Omental fat pad (tissue), 4 donors: ENCODE data around the gene RNF167. TPM values are rescaled to one million over a fixed set of nuclear protein-coding genes. Genes with fewer than 3 reads are reported as not detected.

Experiments
- ATAC-seq: fragments of 150-250 bp; one replicate; pipeline ENCODE4 v1.9.1; 2016; ENCODE audit warnings: mild to moderate bottlenecking, moderate library complexity; ENCODE audit not compliant: low FRiP score
- DNase-seq: peaks from one replicate; pipeline ENCODE4 v3.0.0-alpha.2; 2019; ENCODE audit warnings: low spot score
- total RNA-seq, 4 donors: library from RNA; depleted of rRNA; stranded (reverse); fragments of >200 nt; gene quantifications; one replicate each; pipeline ENCODE4 v1.1.0, GENCODE V29; 2016
- TF ChIP-seq, protein P1 (sequence below), 3 donors: fragments of 450-650 bp; IDR thresholded peaks; one replicate each; pipeline ENCODE4 v1.5.1; 2016 to 2017; ENCODE audit warnings: antibody characterized with exemption in 3 of 3, mild to moderate bottlenecking in 3 of 3, moderate library complexity in 2 of 3

The RNF167 gene
- total RNA-seq, 4 donors from 2014 or later, result 24.5 to 34.4 (median 32.0) TPM

DNA sequence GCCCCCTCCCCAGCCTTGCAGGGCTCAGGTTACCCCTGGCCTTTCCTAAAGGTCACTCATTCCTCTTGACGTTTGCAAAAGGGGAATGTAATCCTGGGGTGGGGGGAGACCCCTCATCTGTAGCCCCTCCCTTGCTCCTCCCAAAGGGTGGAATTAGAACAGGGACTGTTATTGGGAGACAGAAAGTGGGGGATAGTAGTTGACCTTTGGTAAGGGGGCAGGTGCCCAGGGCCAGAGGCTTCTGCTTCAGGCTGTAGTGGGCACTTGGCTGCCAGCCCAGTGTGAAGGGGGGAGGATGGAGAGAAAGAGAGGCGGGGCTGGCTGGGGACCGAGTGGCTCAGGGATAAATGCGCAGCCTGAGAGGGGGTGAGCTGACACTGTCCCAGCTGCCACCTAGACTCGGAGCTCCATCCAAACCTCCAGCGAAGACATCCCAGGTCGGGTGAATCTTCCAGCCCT is 10.7 kb downstream of the RNF167 start, which contains the start of gene ENO3:
TSS of gene ENO3 (plus strand) at position 374 of the 459 bp plus-strand sequence. CDS start 711 bp downstream, outside the sequence.
- ATAC-seq, result no peak
- TF ChIP-seq, protein P1, sequence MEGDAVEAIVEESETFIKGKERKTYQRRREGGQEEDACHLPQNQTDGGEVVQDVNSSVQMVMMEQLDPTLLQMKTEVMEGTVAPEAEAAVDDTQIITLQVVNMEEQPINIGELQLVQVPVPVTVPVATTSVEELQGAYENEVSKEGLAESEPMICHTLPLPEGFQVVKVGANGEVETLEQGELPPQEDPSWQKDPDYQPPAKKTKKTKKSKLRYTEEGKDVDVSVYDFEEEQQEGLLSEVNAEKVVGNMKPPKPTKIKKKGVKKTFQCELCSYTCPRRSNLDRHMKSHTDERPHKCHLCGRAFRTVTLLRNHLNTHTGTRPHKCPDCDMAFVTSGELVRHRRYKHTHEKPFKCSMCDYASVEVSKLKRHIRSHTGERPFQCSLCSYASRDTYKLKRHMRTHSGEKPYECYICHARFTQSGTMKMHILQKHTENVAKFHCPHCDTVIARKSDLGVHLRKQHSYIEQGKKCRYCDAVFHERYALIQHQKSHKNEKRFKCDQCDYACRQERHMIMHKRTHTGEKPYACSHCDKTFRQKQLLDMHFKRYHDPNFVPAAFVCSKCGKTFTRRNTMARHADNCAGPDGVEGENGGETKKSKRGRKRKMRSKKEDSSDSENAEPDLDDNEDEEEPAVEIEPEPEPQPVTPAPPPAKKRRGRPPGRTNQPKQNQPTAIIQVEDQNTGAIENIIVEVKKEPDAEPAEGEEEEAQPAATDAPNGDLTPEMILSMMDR (IDR thresholded peaks at IDR 0.05), result no peak
- no peak for DNase-seq

DNA sequence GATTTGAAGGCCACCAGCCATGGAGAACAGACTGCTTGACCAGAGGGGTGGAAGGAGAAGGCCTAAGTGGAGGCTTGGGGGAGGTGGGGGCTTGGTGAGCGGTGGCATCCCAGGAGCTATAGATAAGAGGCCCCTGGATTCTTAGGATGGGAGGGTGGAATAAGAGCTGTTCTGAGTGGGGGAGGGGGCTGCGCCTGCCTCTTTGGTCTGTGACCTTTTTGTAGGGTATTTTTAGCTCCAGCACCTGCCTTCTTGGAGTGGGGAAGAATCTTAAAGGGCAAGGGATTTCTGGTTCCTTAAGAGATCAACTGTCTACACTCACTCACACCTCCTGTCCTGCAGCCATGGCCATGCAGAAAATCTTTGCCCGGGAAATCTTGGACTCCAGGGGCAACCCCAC is 11.4 kb downstream of the RNF167 start:
- no peak for ATAC-seq
- DNase-seq, result no peak
- TF ChIP-seq, protein P1 (IDR thresholded peaks at IDR 0.05), result no peak

DNA sequence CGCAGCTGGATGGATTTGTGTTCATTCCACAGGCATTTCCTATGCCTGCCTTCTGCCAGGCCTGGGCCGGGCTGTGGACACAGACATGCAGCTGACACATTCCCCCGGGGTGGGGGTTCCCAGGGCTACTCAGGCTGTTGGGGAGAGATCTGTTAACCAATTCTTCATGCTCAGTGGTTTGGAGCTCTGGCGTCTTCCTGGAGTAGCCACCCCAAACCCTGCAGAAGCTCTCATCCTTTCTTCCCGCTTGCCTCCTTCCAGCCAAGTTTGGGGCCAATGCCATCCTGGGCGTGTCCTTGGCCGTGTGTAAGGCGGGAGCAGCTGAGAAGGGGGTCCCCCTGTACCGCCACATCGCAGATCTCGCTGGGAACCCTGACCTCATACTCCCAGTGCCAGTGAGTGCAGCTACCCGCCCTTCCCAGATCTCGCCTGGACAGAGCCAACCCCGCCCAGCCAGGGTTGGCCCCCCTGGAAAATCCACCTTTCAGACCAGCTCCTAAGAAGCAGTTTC is 13.4 kb downstream of the RNF167 start:
- DNase-seq (no peak), ATAC-seq (no peak)
- TF ChIP-seq, protein P1 (IDR thresholded peaks at IDR 0.05), result no peak

DNA sequence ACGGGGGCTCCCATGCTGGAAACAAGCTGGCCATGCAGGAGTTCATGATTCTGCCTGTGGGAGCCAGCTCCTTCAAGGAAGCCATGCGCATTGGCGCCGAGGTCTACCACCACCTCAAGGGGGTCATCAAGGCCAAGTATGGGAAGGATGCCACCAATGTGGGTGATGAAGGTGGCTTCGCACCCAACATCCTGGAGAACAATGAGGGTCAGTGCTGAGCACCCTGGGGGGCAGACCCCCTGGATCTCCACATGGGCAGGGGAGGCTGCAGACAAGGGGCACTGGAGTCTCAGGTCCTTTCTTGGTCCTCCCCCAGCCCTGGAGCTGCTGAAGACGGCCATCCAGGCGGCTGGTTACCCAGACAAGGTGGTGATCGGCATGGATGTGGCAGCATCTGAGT is 15.0 kb downstream of the RNF167 start:
- TF ChIP-seq, protein P1 (IDR thresholded peaks at IDR 0.05), result no peak
- DNase-seq, result no peak
- no peak for ATAC-seq

DNA sequence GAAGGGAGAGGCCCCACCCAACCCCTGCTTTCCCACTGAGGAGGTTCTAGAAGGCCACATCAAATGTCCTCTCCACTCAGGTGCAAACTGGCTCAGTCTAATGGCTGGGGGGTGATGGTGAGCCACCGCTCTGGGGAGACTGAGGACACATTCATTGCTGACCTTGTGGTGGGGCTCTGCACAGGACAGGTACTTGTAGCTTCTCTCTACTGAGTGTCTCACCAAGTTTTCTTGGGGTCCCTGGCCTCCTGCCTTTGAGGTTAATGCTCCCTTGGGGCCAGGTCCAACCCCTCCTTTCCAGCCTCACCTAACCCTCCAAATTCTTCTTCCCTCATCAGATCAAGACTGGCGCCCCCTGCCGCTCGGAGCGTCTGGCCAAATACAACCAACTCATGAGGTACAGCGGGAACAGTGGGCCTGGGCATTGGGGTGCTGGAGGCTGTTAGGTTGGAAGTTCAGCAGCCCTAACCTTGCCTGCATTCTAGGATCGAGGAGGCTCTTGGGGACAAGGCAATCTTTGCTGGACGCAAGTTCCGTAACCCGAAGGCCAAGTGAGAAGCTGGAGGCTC is 16.5 kb downstream of the RNF167 start:
- DNase-seq, result no peak
- ATAC-seq, result no peak
- TF ChIP-seq, protein P1 (IDR thresholded peaks at IDR 0.05), result no peak

DNA sequence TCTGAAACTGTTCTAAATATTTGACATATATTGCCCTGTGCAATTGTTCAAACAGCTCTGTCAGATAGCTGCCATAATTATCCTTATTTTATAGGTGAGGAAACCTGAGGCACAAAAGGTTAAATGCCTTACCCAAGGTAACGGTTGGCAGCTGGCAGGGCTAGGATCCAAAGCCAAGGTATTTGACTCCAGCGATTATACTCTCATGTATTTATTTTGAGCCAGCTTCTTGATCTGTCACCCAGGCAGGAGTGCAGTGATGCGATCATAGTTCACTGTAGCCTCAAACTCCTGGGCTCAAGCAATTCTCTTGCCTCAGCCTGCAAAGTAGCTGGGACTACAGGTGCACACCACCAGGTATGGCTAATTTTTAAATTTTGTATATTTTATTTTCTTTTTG is 18.0 kb downstream of the RNF167 start:
- TF ChIP-seq, protein P1 (IDR thresholded peaks at IDR 0.05), result no peak
- ATAC-seq, result no peak
- DNase-seq, result no peak
